HG03280 (cell line): ENCODE measurements around the gene GTF3C1.
"Not testable (repeated sequence)": the region's sequence is repeated elsewhere in the genome, so short reads cannot be mapped to it uniquely, and the experiment has no call there.

ENCODE experiments used
- ATAC-seq: cut with Tn5 transposase; IDR thresholded peaks from one replicate; pipeline ENCODE4 v1.9.1; 2021; ENCODE audit warnings: mild to moderate bottlenecking, moderate library complexity; ENCODE audit not compliant: unreplicated experiment

Gene GTF3C1, protein sequence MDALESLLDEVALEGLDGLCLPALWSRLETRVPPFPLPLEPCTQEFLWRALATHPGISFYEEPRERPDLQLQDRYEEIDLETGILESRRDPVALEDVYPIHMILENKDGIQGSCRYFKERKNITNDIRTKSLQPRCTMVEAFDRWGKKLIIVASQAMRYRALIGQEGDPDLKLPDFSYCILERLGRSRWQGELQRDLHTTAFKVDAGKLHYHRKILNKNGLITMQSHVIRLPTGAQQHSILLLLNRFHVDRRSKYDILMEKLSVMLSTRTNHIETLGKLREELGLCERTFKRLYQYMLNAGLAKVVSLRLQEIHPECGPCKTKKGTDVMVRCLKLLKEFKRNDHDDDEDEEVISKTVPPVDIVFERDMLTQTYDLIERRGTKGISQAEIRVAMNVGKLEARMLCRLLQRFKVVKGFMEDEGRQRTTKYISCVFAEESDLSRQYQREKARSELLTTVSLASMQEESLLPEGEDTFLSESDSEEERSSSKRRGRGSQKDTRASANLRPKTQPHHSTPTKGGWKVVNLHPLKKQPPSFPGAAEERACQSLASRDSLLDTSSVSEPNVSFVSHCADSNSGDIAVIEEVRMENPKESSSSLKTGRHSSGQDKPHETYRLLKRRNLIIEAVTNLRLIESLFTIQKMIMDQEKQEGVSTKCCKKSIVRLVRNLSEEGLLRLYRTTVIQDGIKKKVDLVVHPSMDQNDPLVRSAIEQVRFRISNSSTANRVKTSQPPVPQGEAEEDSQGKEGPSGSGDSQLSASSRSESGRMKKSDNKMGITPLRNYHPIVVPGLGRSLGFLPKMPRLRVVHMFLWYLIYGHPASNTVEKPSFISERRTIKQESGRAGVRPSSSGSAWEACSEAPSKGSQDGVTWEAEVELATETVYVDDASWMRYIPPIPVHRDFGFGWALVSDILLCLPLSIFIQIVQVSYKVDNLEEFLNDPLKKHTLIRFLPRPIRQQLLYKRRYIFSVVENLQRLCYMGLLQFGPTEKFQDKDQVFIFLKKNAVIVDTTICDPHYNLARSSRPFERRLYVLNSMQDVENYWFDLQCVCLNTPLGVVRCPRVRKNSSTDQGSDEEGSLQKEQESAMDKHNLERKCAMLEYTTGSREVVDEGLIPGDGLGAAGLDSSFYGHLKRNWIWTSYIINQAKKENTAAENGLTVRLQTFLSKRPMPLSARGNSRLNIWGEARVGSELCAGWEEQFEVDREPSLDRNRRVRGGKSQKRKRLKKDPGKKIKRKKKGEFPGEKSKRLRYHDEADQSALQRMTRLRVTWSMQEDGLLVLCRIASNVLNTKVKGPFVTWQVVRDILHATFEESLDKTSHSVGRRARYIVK (N-terminal part only)

DNA sequence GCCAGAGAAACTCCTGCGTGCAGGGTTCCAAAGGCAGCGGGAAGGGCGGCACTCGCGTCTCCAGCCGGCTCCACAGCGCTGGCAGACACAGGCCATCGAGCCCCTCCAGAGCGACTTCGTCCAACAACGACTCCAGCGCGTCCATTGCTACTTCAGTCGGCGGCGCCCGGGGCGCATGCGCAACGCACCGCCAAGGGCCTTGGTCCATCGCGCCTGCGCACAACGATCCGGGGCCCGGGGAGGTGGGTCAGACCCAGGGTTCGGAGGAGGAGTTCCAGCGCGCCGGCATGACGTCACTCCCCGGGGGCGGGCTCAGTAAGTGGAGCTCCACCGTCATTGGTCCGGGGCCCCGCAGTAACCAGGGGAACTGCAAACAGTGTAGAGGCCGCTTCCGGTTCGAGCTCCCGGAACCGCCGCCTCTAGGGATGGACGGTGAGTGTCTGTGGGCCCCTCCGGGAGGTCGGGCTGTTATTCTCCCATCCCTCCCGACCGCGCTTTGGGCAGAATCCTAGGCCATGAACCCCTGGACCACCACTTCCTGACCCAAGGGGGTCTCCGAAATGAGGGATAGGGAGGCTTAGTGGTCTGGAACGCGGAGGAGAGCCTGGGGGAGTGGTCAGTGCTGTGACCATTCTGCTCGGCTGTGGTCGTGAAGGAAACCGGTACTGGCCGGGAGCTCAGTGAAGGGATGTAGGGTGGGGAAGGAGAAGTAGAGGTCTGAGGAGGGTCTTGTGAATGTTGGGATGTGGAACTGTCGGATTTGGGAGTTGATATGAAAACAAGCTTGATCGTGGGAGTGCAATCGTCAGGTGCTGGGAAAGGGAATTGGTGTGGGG, at the start of gene GTF3C1, which contains the start of gene KATNIP:
Gene GTF3C1, minus strand, starts transcription at position 168 of the 836 bp plus-strand sequence. Its CDS starts 23 bp downstream, at position 145.
Gene KATNIP, plus strand, starts transcription at position 399 of the 836 bp plus-strand sequence. Its CDS starts 27 bp downstream, at position 426.
- ATAC-seq, result peak; percentile 96

DNA sequence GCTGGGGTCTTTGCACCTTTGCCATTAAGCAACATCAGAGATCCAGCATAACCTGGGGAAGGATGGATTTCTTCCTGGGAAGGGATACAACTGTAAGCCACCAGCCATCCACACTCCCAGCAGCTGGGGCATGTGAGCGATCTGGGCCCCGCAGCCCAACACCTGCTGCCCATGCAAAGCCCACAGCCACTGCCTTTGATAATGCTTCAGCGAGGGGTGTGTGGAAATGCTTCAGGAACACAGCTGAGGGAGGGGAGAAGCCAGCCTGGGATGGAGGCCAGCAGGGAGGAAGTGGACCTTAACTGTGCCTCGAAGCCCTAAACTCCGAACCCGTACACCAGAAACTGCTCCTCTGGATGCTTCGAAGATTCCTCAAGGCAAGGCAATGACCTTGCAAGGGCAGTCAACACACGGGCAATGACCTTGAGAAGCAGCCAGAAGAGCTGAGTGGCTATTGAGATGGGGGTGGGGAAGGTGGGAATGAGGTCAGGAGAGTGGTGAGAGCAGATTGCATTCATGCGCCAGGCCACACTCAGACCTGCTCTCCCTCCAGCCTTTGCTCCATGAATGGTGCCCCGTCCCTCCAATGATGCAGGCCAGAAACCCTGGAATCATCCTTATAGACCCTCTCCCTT, 49.3 kb upstream of the GTF3C1 start:
- ATAC-seq, result no peak

DNA sequence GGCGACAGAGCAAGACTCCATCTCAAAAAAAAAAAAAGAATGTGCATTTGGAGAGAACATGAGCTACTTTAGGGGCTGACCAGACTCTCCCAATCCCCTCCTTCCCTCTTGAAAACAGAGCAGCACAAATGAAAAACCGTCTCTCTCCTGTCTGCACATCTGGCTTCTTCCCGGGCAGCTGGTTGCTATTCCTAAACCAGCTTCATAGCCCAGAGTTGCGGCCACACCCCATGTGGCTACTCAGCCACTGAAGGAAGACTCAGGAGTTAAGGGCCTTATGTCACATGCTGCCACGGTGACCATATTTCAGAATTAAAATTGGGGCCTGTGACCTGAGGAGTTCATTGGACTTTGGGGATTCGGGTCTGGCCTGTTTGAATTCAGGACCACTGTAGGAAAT, 48.5 kb upstream of the GTF3C1 start:
- no peak for ATAC-seq

DNA sequence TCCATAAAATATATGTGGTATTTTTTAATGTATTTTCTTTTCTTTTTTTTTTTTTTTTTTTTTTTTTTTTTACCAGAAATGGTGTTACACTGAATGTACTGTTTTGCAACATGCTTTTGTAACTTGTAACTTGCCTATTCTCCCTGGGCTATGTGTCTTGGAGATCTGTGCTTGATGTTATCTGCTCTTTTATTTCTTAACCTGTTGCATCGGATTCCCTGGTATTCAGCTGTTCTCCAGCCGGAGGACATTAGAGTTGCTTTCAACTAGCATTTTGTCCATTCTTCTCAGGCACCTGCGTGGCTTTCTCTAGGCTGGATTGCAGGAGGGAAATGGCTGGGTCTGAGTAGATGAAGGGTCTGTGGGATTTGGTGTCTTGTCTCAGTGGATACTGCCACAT, 47.6 kb upstream of the GTF3C1 start:
- ATAC-seq, result no peak

DNA sequence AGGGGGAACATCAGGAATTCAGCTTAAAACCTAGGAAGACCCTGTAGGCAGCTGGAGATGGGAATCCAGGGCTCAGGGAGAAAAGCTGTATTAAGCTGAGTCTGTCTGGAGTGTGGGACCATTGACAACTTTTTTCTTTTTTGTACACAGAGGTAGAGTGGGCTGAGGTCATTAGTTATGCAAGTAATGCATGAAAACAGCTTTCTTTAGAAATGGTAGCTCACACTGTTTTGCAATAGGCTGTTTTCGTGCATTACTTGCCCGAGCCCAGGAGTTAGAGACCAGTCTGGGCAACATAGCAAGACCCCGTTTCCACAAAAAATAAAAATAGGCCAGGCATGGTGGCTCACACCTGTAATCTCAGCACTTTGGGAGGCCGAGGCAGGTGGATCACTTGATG, 46.7 kb upstream of the GTF3C1 start:
- no peak for ATAC-seq

- no peak for ATAC-seq
Measured at GRCh38 chr16:27595993-27596392, 46.3 kb upstream of the GTF3C1 start.

GRCh38 chr16:27595475-27595874, 45.8 kb upstream of the GTF3C1 start:
- ATAC-seq, result no peak

- no peak for ATAC-seq
Measured at GRCh38 chr16:27591837-27592236, 42.1 kb upstream of the GTF3C1 start.

DNA sequence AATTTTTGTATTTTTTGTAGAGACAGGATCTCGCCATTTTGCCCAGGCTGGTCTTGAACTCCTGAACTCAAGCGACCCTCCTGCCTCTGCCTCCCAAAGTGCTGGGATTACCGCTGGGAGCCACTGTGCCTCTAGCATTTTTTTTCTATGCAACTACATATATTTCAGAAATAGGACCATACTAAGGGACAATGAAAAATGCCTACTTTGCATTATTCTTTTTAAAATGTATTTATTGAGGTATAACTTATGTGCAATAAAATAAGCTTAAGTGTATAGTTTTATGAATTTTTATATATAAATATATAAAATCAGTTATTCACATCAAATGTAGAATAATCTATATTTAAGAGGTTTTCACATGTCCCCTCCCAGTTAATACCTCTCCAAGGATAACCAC, 38.3 kb upstream of the GTF3C1 start:
- ATAC-seq, result no peak

GRCh38 chr16:27586711-27587110, 37.0 kb upstream of the GTF3C1 start:
- no peak for ATAC-seq

DNA sequence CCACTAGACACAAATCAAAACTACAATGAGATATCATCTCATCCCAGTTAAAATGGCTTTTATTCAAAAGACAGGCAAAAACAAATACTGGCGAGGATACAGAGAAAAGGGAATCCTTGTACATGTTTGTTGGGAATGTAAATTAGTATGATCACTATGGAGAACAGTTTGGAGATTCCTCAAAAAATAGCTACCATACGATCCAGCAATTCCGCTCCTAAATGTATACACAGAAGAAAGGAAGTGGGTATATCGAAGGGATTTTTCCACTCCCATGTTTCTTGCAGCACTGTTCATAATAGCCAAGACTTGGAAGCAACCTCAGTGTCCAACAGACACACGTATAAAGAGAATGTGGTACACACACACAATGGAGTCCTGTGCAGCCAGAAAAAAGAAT, 35.5 kb upstream of the GTF3C1 start:
- no peak for ATAC-seq

GRCh38 chr16:27583634-27584033, 33.9 kb upstream of the GTF3C1 start:
- ATAC-seq, result no peak

DNA sequence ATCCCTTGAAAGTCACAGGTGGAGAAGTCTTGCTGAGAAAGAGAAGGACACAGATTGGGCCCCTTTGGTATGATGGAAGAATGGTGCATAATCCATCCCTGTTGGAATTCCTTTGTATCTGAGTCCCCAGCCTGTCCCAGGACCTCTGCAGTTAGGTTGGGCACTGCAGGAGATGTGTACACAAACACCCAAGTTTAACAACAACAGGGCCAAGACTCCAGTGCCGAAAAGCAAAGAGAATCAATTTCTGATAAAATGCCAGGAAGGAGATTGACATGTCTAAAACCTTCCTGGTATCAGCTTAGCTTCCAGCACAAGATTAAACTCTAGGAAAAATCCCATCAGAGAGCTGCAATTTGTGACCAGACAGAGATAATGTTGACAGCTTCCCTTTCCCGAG, 33.2 kb upstream of the GTF3C1 start:
- no peak for ATAC-seq

DNA sequence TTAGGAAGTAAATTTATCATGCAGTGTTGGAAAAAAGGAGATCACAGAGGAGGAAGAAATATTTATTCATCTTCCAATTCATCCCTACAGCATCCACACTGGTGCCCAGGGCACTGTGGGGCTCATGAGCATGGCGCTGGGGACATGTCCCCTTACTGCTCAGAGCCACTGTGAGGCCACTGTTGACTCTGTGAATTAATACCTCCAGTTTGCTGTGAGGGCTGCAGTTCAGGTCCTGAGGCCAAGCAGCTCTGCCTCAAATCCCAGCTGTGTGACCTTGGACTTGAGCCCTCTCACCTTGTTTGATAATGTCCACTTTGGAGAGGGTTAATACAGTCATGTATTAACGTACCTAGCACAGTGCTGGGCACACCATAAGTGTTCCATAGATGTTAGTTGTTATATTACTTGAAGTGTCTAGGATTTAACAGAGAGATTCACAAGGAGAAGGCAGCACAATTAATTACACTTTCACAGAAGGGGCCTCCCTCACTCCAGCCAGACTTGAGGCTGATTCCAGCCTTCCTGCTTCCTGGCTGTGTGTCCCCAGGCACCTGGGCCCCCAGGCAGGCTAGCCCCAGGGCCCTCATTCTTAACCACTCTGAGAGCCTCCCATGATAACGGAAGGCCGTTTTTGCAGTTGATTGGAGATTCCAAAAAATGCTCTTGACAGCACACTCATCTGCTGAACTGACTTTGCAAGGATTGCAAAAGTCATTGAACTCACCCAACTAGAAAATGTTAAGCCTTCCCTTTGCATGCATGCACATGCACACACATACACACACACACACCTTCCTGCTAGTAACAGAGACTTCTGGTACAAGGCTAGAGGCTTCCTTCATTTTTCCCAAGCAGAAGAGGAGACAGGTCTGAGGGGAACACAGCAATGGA, 29.6 kb upstream of the GTF3C1 start:
- no peak for ATAC-seq

DNA sequence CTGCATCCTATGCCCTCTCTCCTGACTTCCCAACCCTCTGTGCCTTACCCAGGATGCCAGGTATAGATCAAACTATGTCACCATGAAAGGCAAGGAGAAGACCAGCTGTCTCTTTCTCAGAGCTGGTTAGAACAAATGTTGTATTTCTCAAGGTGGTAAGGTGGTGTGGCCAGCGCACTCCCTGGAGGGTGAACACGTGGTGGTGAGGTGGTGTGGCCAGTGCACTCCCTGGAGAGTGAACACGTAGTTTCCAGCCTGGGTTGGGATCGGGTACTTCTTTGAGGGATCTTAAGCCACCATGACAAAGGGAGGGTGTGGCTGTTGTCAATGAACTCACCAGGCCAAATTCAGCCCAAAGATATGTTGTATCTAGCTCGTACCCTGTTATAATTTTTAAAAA, 27.0 kb upstream of the GTF3C1 start:
- no peak for ATAC-seq

GRCh38 chr16:27572711-27573110, 23.0 kb upstream of the GTF3C1 start:
- no peak for ATAC-seq

DNA sequence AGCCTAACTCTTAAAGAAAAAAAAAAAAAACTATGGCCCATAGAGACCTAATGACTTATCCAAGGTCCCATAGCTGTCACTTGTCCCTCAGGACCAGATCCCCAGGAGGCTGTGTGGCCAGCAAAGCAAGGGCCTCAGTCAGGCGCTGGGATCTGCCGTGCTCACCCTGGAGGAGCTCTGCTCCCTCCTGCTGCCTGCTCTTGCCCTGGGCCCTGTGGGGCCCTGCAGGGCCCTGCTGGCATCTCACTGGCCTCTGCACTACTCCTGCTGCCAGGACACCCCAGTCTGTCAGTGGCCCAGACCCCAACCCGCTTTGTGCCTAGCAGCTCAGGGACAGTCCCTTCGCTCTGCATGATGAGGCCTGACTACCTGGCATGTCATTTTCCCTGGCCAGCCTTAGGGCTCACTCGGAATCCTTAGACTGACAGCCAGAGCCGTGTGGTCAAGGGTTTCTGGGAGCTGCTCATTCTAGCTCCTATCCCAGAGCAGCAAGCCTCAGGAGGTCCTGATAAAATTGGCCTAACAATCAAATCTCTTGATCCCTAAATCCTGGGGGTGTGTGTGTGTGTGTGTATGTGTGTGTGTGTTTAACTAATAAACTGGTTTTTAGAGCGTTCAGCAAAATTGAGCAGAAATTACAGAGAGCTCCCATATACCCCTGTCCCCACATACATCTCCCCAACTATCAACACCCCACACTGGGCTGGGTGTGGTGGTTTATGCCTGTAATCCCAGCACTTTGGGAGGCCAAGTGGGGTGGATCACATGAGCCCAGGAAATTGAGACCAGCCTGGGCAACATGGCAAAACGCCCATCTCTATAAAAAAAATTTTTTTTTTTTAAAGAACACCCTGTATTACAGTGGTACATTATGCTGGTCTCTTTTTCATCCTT, 22.0 kb upstream of the GTF3C1 start:
- no peak for ATAC-seq

DNA sequence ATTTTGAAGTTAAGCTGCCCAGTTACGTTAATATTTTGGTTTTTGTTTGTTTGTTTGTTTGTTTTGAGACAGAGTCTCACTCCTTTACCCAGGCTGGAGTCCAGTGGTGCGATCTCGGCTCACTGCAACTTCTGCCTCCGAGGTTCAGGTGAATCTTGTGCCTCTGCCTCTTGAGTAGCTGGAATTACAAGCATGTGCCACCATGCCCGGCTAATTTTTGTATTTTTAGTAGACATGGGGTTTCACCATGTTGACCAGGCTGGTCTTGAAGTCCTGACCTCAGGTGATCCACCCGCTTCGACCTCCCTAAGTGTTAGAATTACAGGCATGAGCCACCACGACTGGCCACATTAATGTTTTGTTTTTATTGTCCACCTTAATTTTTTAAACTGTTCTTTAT, 21.3 kb upstream of the GTF3C1 start:
- ATAC-seq, result not testable (repeated sequence)
